ENCODE measurements around the gene ARNT2.

Gene ARNT2

DNA sequence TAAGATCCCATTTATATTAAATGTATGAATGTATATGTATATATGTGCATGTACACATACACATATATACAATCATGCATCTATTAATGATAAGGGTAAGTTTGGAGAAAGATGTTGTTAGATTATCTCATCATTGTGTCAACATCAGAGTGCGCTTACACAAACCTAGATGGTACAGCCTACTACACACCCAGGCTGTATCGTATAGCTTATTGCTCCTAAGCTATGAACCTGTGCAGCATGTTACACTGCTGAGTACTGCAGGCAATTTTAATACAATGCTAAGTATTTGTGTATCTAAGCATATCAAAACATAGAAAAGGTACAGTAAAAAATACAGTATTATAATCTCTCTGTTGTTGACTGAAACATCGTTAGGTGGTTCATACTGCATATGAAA lies 233.6 kb downstream of the ARNT2 start:
- in situ Hi-C loops (cut with HindIII; ENCODE audit: low sequenced_read_pairs): no loop called here
- no peak overlapping the region for H3K4me3 ChIP-seq (ENCODE audit: low read depth, low read length)
- TF ChIP-seq, protein P1, sequence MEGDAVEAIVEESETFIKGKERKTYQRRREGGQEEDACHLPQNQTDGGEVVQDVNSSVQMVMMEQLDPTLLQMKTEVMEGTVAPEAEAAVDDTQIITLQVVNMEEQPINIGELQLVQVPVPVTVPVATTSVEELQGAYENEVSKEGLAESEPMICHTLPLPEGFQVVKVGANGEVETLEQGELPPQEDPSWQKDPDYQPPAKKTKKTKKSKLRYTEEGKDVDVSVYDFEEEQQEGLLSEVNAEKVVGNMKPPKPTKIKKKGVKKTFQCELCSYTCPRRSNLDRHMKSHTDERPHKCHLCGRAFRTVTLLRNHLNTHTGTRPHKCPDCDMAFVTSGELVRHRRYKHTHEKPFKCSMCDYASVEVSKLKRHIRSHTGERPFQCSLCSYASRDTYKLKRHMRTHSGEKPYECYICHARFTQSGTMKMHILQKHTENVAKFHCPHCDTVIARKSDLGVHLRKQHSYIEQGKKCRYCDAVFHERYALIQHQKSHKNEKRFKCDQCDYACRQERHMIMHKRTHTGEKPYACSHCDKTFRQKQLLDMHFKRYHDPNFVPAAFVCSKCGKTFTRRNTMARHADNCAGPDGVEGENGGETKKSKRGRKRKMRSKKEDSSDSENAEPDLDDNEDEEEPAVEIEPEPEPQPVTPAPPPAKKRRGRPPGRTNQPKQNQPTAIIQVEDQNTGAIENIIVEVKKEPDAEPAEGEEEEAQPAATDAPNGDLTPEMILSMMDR (IDR thresholded peaks at IDR 0.05; ENCODE audit: low read depth, low read length, missing control alignments): no peak
- DNase-seq (ENCODE audit: low read depth): no peak

DNA sequence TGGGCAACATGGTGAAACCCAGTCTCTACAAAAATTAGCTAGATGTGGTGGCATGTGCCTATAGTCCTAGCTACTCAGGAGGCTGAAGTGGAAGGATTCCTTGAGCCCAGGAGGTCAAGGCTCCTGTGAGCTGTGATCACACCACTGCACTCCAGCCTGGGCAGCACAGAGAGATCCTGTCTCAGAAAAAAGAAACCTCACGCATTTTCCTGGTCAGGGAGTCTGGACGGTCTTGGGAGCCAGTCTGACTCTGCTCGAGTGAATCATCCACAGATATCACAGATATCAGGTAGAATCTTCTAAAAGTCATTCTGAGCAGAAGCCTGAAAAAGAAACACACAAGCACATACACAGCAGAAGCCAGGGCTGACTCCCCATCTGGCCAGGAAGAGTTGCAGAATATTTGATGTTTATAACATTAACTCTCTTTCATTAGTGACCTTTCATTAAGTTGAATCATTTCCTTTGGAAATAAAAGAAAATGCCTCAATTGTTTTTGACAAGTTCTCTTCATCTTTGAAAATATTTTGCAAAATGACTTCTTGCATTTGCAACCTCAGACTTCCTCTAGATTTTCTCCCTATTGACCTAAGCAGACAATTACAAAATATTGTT lies 234.5 kb downstream of the ARNT2 start:
- no peak overlapping the region for H3K4me3 ChIP-seq (ENCODE audit: low read depth, low read length)
- in situ Hi-C loops (cut with HindIII; ENCODE audit: low sequenced_read_pairs): no loop called here
- no peak for DNase-seq (ENCODE audit: low read depth)
- TF ChIP-seq, protein P1 (IDR thresholded peaks at IDR 0.05; ENCODE audit: low read depth, low read length, missing control alignments): no peak

DNA sequence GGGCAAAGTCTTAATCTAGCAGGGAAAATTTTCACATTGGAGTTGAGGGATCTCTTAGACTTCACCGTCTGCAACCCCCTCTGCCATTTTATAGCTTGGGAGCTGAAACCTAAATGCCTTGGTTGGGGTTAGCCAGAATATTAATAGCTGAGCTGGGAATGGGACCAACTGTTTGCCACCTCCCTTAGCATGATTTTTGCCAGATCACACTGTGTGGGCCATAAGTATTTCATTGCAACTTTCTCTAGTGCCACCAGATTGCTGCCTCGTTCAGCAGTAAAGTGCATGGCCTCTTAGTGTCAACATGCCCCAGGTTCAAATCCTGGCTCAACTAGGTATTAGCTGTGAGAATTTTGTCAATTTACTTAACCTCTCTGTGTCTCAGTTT lies 235.0 kb downstream of the ARNT2 start:
- in situ Hi-C loops (cut with HindIII; ENCODE audit: low sequenced_read_pairs): no loop called here
- DNase-seq (ENCODE audit: low read depth): no peak
- TF ChIP-seq, protein P1 (IDR thresholded peaks at IDR 0.05; ENCODE audit: low read depth, low read length, missing control alignments): no peak
- no peak overlapping the region for H3K4me3 ChIP-seq (ENCODE audit: low read depth, low read length)

DNA sequence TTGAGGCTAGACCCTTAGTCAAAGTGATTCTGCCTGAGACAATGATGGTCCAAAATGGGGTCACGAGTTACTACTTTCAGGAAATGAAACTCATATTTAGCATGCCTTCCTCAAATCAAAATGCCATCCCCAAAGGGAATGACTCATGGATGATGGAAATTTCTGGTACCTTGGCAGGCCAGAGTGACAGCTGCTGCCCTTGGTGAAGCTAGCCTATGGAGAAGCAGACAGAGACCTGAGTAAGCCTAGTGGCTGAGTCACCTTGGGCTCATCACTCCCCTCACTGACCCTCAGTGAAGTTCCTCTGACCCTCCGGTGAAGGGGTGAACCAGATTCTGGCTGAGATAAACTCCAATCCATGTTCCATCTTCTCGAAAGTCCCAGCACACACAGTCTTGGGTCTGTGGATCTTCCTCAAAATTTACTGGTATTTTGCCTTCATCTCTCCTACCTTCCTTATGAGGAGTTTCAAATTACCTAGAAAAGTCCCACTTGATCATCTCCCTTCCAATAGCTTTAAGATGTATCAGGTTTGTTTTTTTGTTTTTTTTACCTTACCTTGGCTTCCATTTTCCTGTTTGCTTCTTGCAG lies 236.4 kb downstream of the ARNT2 start:
- TF ChIP-seq, protein P1 (IDR thresholded peaks at IDR 0.05; ENCODE audit: low read depth, low read length, missing control alignments): no peak
- H3K4me3 ChIP-seq (ENCODE audit: low read depth, low read length): no peak overlapping the region
- in situ Hi-C loops (cut with HindIII; ENCODE audit: low sequenced_read_pairs): no loop called here
- DNase-seq (ENCODE audit: low read depth): no peak

DNA sequence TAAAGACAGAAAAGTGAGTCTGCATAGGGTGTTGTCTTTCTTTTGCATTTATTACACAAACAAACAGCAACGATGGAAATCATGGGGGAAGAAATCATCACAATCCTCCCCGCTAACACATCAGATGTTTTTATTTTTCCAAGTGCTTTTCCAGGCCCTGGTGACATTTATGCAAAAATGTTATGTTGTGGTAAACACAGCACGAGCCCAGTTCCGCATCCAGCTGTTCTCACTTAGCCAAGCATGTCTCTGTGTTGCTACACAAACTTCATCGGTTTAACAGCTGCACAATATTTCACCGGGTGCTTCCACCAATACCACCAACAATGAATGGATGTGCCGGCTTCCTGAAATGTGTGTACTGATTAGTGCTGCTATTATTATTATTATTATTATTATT lies 237.2 kb downstream of the ARNT2 start:
- TF ChIP-seq, protein P1 (IDR thresholded peaks at IDR 0.05; ENCODE audit: low read depth, low read length, missing control alignments): no peak
- H3K4me3 ChIP-seq (ENCODE audit: low read depth, low read length): no peak overlapping the region
- no peak for DNase-seq (ENCODE audit: low read depth)
- in situ Hi-C loops (cut with HindIII; ENCODE audit: low sequenced_read_pairs): no loop called here

DNA sequence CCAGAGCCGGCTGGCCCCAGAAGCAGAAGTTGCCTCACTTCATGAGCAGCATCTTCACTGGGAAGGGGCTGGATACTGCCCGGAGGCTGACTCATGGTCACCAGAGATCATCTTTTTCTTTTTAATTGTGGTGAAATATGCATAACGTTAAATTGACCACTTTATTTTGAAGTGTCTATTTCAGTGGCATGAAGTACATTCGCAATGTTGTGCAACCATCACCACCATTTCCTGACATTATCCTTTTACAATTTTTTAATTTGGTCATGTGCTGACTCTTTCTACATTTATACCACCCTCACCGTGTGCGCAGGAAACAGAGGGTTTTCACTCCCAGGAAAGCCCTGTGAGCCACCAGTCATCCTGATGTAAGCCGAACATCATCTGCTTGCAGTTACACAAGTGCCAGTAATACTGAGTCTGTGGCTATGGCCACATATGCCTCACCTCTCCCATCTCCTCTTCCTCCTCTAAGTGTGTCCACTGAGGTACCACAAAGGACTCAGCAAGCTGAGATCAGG lies 239.3 kb downstream of the ARNT2 start:
- TF ChIP-seq, protein P1 (IDR thresholded peaks at IDR 0.05; ENCODE audit: low read depth, low read length, missing control alignments): no peak
- in situ Hi-C loops (cut with HindIII; ENCODE audit: low sequenced_read_pairs): no loop called here
- no peak overlapping the region for H3K4me3 ChIP-seq (ENCODE audit: low read depth, low read length)
- no peak for DNase-seq (ENCODE audit: low read depth)

All from astrocyte of the cerebellum (primary cell).